ENCODE results near the gene DTX3L.

DNA sequence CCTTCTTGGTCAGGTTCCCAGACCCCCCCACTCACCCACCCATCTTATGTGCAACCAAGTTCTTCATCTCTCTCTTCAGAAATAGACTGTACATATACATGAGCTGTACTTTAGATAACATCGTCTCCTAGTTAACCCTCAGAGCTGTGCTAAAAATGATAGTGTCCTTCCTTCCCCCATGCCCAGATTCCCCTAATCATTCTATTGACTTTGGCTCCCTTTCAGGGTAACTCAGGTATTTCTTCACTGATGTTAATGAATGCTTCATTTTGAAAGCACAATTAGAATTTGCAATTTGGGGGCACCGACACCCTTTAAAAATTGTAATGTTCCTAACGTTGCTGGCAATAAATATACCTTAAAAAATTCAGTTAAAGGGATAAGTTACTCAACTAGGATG, 11.0 kb upstream of the DTX3L start:
- TF ChIP-seq SIRT6 (IDR thresholded peaks at IDR 0.05; ENCODE audit: low read length) (no peak), YY1 (IDR thresholded peaks at IDR 0.05; ENCODE audit: low read depth, low read length) (no peak), MAX (IDR thresholded peaks at IDR 0.05) (no peak), EZH2 (IDR thresholded peaks at IDR 0.05; ENCODE audit: low read depth, low read length, severe bottlenecking) (no peak), CTCF (IDR thresholded peaks at IDR 0.05; ENCODE audit: control extremely low read depth in 1 of 3, insufficient read depth in 1 of 3, low read depth in 1 of 3, low read length in 3 of 3) (no peak), SP4 (IDR thresholded peaks at IDR 0.05; ENCODE audit: low read length) (no peak), SIN3A (conservative IDR thresholded peaks at IDR 0.05 in 1 of 2, IDR thresholded peaks at IDR 0.05 in 1 of 2; ENCODE audit: low read depth in 1 of 2, low read length in 2 of 2) (no peak), BRCA1 (IDR thresholded peaks at IDR 0.05; ENCODE audit: low read depth, low read length) (no peak), CEBPB (IDR thresholded peaks at IDR 0.05; ENCODE audit: low read depth, low read length) (no peak), GABPA (IDR thresholded peaks at IDR 0.05; ENCODE audit: borderline replicate concordance, insufficient read depth, low read length) (no peak)
- TF ChIP-seq, protein P1, sequence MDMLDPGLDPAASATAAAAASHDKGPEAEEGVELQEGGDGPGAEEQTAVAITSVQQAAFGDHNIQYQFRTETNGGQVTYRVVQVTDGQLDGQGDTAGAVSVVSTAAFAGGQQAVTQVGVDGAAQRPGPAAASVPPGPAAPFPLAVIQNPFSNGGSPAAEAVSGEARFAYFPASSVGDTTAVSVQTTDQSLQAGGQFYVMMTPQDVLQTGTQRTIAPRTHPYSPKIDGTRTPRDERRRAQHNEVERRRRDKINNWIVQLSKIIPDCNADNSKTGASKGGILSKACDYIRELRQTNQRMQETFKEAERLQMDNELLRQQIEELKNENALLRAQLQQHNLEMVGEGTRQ (IDR thresholded peaks at IDR 0.05; ENCODE audit: low read length) = no peak
